NCI-H226 (cell line): Measurements from ENCODE around the gene ITIH5.

ENCODE experiments used
- DNase-seq: peaks from one replicate; pipeline ENCODE4 v3.0.0-alpha.2; 2015

The ITIH5 gene

DNA sequence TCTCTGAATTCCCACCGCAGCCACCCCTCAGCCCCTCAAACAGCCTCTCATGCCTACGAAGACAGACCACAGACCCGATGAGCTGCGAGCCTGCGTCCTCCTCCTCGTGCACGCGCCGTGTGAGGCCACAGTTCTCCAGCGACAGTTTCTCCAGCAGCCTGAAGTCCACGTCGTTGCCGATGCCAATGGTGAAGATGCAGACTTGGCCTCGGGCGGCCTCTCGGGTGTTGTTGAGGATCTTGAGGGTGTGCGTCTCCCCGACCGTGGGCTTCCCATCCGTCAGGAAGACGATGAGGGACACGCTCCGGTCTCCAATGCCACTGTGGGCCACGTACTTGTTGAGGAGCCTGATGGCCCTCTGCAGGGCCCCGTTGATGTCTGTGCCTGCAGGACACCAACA lies 87.1 kb downstream of the ITIH5 start:
- DNase-seq = no peak

DNA sequence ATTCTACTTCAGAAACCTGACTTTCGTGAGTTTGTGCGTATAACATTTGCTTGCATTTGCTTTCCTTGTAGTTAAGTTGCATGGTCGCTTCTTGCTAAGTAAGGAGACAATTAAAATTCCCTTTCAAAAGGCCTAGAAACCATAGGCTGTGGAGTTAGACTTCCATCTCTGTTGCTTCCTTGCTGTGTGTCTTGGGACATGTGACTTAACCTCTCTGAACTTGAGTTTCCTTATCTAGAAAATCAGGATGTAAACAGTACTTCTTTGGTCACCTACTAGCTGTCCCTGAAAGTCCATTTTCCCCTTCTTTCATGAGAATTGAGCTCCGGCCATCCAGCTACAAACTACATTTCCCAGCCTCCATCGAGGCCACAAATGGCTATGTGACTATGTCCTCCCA lies 89.2 kb downstream of the ITIH5 start:
- DNase-seq = no peak

- DNase-seq = no peak
These were observed 89.6 kb downstream of the ITIH5 start for GRCh38 chr10:7577176-7577575.

DNA sequence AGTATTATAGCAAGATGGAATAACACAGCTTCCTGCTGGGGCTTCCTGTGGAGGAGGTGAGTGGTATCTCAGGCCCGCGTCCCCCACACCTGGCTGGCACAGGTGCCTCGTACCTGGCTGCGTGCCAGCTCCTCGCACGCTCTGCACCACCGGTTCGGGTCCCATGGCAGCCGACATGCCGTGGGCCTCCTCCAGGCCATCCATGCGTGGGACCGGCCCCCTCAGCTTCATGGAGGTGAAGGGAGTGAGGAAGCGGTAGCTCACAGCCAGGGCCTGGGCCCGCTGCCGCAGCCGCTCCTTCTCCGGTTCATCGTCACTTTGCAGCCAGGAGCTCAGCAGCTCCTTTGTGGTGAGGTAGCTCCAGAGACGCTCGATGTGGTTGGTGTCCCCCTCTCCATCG lies 90.4 kb downstream of the ITIH5 start:
- DNase-seq = no peak

DNA sequence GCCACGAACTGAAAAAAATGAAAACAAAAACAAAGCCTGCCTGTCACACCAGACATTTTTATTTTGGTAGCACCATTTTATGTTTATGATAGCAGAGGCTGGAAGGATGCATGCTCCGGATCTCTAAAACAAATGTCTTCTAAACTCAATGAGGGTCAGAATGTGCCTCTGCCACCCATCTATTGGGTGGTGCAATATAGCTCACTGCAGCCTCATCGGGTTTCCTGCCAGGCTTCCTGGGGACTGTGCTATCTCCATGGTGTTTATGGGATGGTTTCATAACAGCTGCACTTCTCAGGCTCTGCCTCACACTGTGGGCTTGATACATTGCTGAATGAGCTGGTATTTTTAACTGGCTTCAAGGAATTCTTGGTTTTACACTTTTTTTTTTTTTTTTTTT lies 94.4 kb downstream of the ITIH5 start:
- DNase-seq = no peak

- DNase-seq = no peak
These were observed 94.8 kb downstream of the ITIH5 start for GRCh38 chr10:7571981-7572380.

GRCh38 chr10:7567911-7568620 lies 98.7 kb downstream of the ITIH5 start:
- no peak for DNase-seq

DNA sequence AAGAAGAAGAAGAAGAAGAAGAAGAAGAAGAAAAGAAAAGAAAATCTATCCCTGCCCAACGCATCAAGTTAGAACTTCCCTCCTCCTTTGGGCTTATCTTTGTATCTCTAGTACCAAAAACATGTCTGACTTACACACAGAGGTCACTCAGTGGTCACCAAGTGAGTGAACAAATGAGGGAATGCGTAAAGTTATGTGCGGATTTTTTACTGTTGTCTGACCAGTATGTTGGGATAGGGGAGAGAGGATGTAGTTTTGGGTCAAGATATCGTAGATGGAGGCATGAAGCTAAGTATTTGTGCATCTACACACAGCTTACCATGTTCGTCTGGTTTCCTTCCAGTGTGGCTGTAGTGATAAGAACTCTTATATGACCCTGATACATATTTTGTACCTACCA lies 99.9 kb downstream of the ITIH5 start:
- no peak for DNase-seq

DNA sequence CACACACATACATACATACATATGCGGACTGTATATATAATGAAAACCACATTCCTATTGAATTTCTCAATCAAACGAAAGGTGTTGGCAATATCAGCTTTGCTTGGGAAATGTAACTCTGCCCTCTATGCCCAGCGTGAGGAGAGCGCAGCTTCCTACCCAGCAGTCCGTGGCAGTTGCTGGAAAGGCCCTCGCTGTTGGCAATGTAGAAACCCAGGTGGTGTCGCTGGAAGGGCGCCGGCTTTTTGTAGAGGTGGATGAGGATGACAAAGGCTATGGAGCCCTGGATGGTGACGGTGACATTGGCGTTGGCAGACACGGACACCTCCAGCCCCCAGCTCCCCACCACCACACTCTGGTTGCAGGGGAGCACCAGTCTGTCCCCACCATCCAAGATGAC lies 100.9 kb downstream of the ITIH5 start:
- DNase-seq = no peak

DNA sequence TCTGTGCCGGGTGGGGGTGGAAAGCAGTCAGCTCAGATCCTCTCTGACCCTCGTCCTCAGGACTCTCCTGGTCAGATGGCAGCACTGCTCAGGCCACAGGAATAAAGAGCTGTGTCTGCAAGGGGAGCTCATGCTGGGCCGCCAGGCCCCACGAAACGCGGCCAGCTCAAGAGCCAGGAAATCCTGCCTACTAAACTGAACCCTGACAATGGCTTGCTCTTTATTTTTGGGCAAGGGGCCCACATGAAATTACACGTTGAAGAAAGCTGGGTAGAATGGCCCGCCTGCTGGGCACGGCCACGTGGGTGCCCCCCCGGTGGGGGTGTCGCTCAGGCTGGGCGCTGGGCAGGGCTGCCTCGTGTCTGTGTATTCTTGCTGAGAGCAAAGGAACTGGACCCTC lies 103.0 kb downstream of the ITIH5 start:
- no peak for DNase-seq

DNA sequence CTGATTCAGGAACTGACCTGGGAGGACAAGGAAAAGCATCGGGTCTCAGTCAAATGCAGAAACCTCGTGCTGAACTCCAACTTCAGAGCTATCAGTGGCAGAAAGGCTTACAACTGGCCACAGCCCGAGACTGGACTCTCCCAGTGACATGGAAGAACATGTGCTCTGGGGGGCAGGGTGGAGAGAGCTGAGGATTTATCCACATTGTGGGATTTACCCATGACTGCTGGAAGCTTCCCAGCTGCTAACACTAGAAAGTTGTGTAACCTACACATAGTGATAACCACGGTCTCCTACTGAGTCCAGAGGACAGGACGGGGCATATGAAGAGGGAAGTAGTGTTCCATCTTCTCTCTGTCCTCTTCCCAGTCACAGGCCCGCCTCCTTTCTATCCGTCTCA lies 103.4 kb downstream of the ITIH5 start:
- DNase-seq = no peak

- no peak for DNase-seq
These were observed 104.8 kb downstream of the ITIH5 start for GRCh38 chr10:7561985-7562384.

DNA sequence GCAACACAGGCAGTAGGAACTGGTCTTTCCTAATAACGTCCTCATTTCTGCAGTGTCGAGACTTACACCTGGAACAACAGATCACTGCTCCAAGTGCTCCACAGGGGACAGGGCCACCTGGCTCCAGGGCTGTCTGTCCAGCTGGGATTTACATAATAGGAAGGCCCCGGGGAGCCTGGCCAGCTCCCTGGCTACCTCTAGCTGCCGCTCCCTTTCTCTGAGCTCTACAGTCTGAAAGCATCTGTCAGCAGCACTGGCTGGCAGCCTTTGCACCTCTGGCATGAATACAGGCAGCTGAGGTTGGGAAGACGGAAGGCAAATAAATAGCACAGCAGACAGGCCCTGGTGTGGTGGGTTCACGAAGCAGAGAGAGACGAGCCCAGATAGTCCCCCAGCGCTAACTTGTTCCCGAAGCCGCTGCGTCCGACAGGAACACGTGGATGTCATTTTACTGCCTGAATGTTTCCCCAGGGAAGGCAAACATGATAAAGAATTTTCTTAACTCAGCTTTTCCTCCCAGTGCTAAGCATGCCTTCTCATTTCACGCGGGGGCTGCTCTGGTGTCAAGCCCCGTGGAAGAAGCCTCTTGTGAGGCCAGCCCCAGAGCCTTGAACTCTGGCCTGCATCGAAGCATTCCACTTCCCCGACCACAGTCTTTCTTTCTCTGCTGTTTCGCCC lies 105.4 kb downstream of the ITIH5 start:
- DNase-seq = no peak

DNA sequence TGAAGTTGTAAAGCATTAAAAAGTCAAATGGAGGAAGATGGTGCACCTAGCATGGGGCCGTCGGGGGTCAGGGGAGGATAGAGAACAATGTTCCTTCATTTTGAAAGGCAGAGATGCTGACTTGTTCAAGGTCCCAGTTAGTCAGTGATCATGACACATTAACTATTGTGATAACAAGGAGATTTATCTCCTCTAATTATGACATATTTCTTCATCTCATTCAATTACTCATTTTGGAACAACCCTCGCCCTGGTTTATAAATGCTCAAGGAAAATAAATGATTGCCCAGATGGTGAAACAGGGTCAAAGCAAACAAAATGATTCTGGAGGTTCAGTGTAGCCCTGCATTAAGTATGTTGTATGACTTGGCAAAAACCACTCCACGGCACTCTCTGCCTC lies 106.2 kb downstream of the ITIH5 start:
- no peak for DNase-seq

DNA sequence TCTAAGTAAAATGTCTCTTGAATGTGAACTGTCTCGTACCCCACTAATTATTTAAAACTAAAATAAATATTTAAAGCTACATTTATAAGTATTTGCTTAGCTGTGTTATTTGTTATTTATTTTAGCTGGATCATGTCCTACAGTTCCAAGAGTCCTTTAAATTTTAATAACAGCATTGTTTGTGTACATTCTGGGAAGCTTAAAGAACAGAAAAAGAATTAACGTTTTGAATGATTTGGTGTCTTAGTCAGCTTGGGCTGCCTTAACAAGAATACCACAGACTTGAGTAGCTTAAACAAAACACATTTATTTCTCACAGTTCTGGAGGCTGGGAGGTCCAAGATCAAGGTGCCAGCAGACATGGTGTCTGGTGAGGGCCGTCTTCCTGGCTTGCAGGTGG lies 107.4 kb downstream of the ITIH5 start:
- DNase-seq = no peak

DNA sequence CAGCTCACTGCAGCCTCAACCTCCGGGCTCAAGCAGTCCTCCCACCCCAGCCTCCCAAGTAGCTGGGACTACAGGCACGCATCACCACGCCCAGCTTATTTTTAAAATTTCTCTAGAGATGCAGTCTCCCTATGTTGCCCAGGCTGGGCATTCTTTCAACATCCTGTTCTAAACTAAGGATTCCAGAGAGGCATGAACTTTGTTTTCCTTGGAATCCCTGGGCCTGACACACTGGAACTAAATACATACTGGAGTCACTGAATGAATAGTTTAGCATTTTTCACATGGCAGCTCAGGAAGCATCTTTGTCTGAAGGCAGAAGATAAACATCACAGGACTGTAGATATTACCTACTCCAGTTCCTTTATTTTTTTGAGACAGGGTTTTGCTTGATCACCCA lies 108.7 kb downstream of the ITIH5 start:
- no peak for DNase-seq

GRCh38 chr10:7553531-7553930 lies 113.2 kb downstream of the ITIH5 start:
- DNase-seq = no peak

GRCh38 chr10:7551950-7552716 lies 114.6 kb downstream of the ITIH5 start:
- DNase-seq = no peak

- DNase-seq = no peak
These were observed 115.5 kb downstream of the ITIH5 start for GRCh38 chr10:7551289-7551688.

DNA sequence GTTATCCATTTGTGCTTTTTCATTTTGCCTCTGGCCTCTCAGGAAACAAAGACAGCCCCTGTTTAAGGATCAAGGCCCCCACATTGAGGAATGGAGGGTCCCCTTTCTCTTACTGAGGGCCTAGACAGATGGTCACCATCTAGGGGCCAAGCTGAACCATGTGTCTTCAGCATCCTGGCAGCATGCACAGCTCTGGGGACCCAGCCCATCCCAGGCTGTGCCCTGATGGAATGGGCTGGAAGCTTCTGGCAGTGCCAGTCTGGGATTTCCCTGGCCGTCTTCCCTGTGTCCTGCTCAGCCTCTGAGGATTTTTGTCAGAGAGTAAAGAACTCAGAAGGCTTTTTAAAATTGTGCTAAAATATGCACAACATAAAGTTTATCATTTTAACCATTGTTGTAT lies 116.8 kb downstream of the ITIH5 start:
- DNase-seq = no peak

DNA sequence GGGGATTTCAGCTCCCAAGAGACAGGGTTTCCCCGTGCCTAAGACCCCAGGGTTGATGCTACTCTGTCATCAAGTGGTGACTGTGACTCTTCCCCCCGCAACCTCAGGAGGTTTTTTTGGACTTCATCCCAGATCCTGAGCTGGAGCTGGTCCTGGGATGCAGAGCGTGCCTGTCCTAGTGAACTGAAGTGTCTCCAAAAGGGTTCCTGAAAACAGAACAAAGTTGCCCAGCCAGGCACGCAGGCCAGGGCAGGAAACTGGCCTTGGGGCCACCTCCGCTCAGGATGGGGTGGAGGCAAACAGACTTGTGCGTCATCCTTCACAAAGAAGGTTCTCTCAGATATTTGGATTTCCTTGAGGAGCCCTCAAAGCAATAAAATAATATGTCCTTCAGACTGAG lies 118.9 kb downstream of the ITIH5 start:
- DNase-seq = no peak

- no peak for DNase-seq
These were observed 119.6 kb downstream of the ITIH5 start for GRCh38 chr10:7547206-7547605.

- no peak for DNase-seq
These were observed 120.3 kb downstream of the ITIH5 start for GRCh38 chr10:7546385-7546967.

- no peak for DNase-seq
These were observed 121.0 kb downstream of the ITIH5 start for GRCh38 chr10:7545792-7546191.
